Measurements from ENCODE around the gene ACSS1.

Gene ACSS1

DNA sequence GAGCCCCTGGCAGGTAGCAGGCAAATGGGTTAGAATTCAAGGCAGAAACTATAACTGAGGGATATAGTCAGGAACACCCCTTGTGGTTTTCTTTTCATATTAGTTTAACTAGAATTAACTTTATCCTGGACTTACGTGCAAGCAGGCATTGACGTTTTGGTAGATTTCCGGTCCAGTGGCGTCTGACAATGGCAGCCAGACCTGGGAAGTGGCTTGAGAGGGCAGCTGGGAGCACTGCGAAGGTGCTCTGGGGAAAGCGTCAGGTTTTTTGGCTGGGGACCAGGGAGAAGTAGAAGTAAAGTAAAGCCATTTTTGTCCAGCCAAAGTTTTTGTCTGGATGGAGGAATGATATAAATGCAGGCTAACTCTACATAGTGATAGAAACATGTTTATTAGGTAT lies 8.4 kb upstream of the ACSS1 start:
- TF ChIP-seq CSDC2 (CRISPR knock-in tag; IDR thresholded peaks at IDR 0.05) (no peak), ZFP30 (CRISPR knock-in tag; IDR thresholded peaks at IDR 0.05) (no peak), POU6F1 (CRISPR knock-in tag; IDR thresholded peaks at IDR 0.05; ENCODE audit: borderline replicate concordance, low read depth) (no peak), ARNTL (CRISPR knock-in tag; IDR thresholded peaks at IDR 0.05; ENCODE audit: borderline replicate concordance, low read depth) (no peak), BACH2 (CRISPR knock-in tag; IDR thresholded peaks at IDR 0.05; ENCODE audit: borderline replicate concordance) (no peak), CSRNP3 (CRISPR knock-in tag; IDR thresholded peaks at IDR 0.05) (no peak), TCF4 (CRISPR knock-in tag; IDR thresholded peaks at IDR 0.05; ENCODE audit: borderline replicate concordance) (no peak), RARB (CRISPR knock-in tag; IDR thresholded peaks at IDR 0.05) (no peak), ZC3H10 (CRISPR knock-in tag; IDR thresholded peaks at IDR 0.05) (no peak), OSR1 (CRISPR knock-in tag; IDR thresholded peaks at IDR 0.05) (no peak), PATZ1 (CRISPR knock-in tag; IDR thresholded peaks at IDR 0.05; ENCODE audit: borderline replicate concordance) (no peak), ZNF70 (CRISPR knock-in tag; IDR thresholded peaks at IDR 0.05) (no peak), GLIS3 (CRISPR knock-in tag; IDR thresholded peaks at IDR 0.05) (no peak), TOX (CRISPR knock-in tag; IDR thresholded peaks at IDR 0.05; ENCODE audit: borderline replicate concordance) (no peak), PPARA (CRISPR knock-in tag; IDR thresholded peaks at IDR 0.05; ENCODE audit: borderline replicate concordance) (no peak)
- TF ChIP-seq, protein P1, sequence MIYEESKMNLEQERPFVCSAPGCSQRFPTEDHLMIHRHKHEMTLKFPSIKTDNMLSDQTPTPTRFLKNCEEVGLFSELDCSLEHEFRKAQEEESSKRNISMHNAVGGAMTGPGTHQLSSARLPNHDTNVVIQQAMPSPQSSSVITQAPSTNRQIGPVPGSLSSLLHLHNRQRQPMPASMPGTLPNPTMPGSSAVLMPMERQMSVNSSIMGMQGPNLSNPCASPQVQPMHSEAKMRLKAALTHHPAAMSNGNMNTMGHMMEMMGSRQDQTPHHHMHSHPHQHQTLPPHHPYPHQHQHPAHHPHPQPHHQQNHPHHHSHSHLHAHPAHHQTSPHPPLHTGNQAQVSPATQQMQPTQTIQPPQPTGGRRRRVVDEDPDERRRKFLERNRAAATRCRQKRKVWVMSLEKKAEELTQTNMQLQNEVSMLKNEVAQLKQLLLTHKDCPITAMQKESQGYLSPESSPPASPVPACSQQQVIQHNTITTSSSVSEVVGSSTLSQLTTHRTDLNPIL (CRISPR knock-in tag; IDR thresholded peaks at IDR 0.05; ENCODE audit: low read depth): no peak
- no peak for ATAC-seq

DNA sequence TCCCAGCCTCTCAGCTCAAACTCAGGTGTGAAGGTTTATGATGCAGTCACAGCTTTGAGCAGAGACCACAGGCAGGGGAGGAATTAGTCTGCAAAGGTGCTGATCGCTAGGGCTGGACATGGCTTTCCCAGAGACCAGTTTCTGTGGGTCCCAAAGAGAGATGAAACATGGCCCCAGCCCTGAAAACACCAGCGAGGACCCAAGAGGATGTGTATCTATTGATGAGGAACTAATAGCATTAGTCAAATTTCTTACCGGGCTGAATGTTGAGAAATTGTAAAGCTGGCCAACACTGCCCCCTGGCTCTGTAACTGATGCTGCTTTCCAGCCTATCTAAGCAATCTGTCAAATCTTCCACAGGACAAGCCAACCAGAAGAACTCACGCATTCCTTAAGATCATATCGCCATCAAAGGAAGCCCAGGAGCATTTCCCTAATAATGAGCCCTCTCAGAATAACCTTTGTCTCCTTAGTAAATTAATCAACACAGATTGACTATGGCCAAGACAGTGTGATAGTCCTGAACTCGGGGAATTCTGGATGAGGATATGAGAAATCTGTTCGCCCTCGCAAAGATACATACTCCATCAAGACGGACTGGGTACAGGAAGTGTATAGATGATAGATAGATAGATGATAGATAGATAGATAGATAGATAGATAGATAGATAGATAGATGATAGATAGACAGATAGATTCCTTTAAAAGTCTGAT lies 7.8 kb upstream of the ACSS1 start:
- peak; percentile 90 for ATAC-seq
- TF ChIP-seq PATZ1 (CRISPR knock-in tag; IDR thresholded peaks at IDR 0.05; ENCODE audit: borderline replicate concordance) (no peak), ESRRG (CRISPR knock-in tag; IDR thresholded peaks at IDR 0.05) (no peak), CSDC2 (CRISPR knock-in tag; IDR thresholded peaks at IDR 0.05) (no peak), ARNTL (CRISPR knock-in tag; IDR thresholded peaks at IDR 0.05; ENCODE audit: borderline replicate concordance, low read depth) (no peak), CSRNP3 (CRISPR knock-in tag; IDR thresholded peaks at IDR 0.05) (no peak), ISL1 (CRISPR knock-in tag; IDR thresholded peaks at IDR 0.05) (no peak), SNAI2 (CRISPR knock-in tag; IDR thresholded peaks at IDR 0.05) (no peak), PPARA (CRISPR knock-in tag; IDR thresholded peaks at IDR 0.05; ENCODE audit: borderline replicate concordance) (no peak), OSR1 (CRISPR knock-in tag; IDR thresholded peaks at IDR 0.05) (no peak)

Measured in SK-N-SH treated with all-trans-retinoic acid at 6 μM for 48 hours (cell line).